Spleen (tissue), 7 donors: ENCODE data around the gene MINK1.

Experiments
- POLR2A ChIP-seq, 3 donors: fragments of 450-650 bp; IDR thresholded peaks; one replicate each; pipeline ENCODE4 v1.5.1; 2017; ENCODE audit warnings: antibody characterized with exemption in 3 of 3, mild to moderate bottlenecking in 1 of 3
- POLR2AphosphoS5 ChIP-seq, 3 donors: sonication (generic); formaldehyde crosslinking; IDR thresholded peaks; one replicate each; pipeline ENCODE4 v1.5.1; 2017; ENCODE audit warnings: antibody characterized with exemption in 3 of 3
- TF ChIP-seq, protein P1 (sequence below), 11 experiments: fragments of 200-600 bp in 7 of 11; fragments of 450-650 bp in 4 of 11; sonication (generic) in 4 of 11; IDR thresholded peaks in 8 of 11; conservative IDR thresholded peaks in 3 of 11; 1 replicate in 7 of 11; 2 replicates in 4 of 11; pipeline versions ENCODE4 v1.4.0 to v1.8.0; 2016 to 2021; ENCODE audit warnings: antibody characterized with exemption in 11 of 11, inconsistent platforms in 4 of 11, mild to moderate bottlenecking in 1 of 11
- donor health status: DM: no; HTN: no; CAD: no; lungs with moderate emphysema.
- donor health status: DM: no; HTN: no; CAD: no.
- donor health status: DM: no; HTN: no; CAD: no.

DNA sequence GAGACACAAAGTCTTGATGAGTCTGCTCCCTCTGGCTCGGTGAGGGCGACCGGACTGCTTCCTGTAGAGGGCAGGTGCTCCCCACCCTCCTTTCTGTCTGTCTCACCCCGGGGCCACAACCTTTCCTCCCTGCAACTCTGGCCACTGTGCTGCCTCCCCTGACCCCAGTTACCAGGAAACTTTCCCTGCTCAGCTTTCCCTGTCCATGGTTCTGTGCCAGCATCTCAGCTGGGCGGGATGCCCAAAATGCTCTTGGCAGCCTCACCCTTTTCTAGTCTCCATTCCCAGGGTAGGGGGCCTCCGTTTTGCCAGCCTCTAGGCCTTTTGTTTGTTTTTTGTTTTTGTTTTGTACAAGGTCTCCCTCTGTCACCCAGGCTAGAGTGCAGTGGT, 24.8 kb upstream of the MINK1 start:
- TF ChIP-seq POLR2A (IDR thresholded peaks at IDR 0.05): no peak
- TF ChIP-seq, protein P1, sequence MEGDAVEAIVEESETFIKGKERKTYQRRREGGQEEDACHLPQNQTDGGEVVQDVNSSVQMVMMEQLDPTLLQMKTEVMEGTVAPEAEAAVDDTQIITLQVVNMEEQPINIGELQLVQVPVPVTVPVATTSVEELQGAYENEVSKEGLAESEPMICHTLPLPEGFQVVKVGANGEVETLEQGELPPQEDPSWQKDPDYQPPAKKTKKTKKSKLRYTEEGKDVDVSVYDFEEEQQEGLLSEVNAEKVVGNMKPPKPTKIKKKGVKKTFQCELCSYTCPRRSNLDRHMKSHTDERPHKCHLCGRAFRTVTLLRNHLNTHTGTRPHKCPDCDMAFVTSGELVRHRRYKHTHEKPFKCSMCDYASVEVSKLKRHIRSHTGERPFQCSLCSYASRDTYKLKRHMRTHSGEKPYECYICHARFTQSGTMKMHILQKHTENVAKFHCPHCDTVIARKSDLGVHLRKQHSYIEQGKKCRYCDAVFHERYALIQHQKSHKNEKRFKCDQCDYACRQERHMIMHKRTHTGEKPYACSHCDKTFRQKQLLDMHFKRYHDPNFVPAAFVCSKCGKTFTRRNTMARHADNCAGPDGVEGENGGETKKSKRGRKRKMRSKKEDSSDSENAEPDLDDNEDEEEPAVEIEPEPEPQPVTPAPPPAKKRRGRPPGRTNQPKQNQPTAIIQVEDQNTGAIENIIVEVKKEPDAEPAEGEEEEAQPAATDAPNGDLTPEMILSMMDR (IDR thresholded peaks at IDR 0.05 in 8 of 11, conservative IDR thresholded peaks at IDR 0.05 in 3 of 11): no peak
- TF ChIP-seq POLR2AphosphoS5 (IDR thresholded peaks at IDR 0.05): no peak
